K562 (cell line): ENCODE data around the gene SLC37A3.

ENCODE experiments used
- CTCF ChIP-seq, 3 experiments: IDR thresholded peaks in 2 of 3; conservative IDR thresholded peaks in 1 of 3; 2 replicates each; pipeline ENCODE4 v1.5.1; 2011 to 2012; ENCODE audit warnings: low read length in 3 of 3, mild to moderate bottlenecking in 3 of 3, control low read depth in 2 of 3, improper control_type of control experiment in 1 of 3, inconsistent platforms in 1 of 3, low read depth in 1 of 3, mixed read lengths in 1 of 3, moderate library complexity in 1 of 3; ENCODE audit not compliant: insufficient read depth in 2 of 3
- IRF1 ChIP-seq: sonication (generic); formaldehyde crosslinking; IDR thresholded peaks from 2 replicates; pipeline ENCODE4 v1.8.0; 2022; ENCODE audit warnings: missing genetic modification reagents, mild to moderate bottlenecking, borderline replicate concordance

- TF ChIP-seq CTCF (IDR thresholded peaks at IDR 0.05 in 2 of 3, conservative IDR thresholded peaks at IDR 0.05 in 1 of 3; ENCODE audit: insufficient read depth in 2 of 3, low read depth in 1 of 3, low read length in 3 of 3) (no peak), IRF1 (no peak)
Measured at GRCh38 chr7:140400381-140400780, 2.1 kb upstream of the SLC37A3 start.
